HG03521 (cell line): ENCODE results near the gene ACTG1.

Experiments
- ATAC-seq: cut with Tn5 transposase; IDR thresholded peaks from one replicate; pipeline ENCODE4 v1.9.1; 2021; ENCODE audit warnings: mild to moderate bottlenecking, moderate library complexity; ENCODE audit not compliant: unreplicated experiment

ACTG1 gene

DNA sequence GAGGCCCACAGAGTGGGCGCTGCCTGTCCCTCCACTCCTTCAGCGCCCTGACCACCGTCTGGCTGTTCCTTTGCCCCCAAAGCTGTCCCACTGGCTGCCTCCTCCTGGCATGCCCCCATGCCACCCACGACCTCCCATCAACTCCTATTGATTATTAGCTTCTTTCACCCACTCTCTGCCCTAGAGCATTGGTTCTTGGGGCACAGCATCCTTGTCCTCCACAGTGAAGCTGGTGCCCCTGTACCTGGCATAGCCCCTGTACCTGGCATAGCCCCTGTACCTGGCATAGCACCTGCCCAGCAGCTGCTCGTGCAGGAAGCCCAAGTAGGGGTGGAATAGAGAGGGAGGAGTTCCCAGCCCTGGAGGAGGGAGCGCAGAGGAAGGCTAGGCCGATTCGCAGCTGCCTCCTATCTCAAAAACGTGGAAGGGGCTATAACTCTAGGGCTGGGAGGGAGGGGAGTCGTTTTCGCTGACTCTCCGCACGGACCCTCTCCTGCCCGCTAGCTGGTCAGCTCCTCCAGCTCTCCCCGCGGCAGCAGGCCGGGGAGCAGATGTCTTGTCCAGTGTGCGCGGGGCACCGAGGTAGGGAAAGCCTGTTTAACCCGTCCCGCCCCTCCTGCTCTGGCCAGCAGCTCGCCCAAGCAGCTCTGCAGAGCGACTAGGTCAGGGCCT lies 5.7 kb upstream of the ACTG1 start:
- no peak for ATAC-seq

DNA sequence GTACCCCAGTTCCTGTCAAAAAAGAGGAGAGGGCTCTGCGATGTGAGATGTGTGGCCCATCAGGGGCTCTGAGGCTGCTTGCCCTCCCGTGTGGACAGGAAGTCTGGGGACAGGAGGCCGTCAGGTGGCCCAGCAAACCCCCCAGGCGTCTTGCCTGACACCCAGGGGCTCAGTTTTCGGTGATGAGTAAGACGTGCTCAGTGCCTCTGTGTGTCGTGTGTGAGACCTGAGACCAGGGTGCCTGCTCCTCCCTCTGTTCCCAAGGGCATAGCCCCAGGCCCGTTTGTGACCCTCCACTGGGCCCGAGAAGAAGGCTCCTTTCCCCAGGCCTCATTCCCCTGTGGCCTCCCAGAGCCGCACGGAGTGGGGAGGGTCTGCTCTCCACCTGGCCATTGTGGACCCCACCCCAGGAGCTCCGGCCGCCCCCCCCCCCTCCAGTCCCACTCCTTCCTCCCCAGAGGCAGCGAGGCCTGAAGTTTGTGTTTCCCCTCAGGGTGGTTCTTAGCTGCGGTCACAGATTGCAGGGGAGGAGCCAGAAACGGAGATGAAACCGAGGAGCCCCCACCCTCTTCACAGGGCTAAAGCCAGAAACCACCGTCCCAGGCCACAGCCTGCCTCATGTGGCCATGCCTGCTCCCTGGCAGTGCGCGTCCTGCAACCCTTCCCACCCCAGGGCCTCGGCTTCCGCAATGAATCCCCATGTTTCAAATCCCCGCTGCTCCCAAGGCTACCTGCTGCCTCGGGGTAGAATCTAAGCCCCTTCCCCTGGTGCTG lies 4.9 kb upstream of the ACTG1 start:
- ATAC-seq, result no peak

DNA sequence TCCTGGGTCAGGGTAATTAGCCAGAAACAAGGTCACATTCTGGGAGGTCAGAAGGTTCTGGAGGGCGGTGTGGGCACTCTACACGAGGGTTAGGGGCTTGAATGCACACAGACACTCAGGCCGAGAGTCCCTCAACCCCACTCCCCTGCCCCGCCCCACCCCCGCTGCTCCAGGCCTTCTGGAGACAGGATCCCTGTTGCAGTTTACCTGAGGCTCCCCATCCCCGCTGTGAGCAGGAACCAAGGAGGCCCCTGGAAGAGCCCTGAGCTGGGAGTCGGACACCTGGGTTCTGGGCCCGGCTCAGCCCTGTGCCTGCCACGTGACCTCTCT lies 4.4 kb upstream of the ACTG1 start:
- no peak for ATAC-seq

DNA sequence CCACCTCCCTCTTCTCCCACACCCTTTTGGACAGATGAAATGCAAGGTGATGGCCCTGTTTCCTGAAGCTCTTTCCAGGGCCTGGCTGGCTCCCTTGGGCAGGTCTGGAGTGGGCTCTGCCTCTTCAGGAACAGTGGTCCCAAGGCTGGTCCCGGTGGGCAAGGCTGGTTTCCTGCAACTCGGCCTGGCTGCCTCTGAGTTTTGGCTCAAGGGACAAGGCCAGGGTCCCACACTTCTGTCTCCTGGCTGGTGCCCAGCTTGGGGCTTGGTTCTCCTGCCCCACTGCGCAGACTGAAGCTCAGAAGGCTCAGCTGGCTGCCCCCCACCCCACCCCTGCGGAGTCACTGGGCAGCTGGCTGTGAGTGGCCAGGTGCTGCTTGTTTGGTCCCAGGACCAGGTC lies 3.8 kb upstream of the ACTG1 start:
- ATAC-seq, result no peak

DNA sequence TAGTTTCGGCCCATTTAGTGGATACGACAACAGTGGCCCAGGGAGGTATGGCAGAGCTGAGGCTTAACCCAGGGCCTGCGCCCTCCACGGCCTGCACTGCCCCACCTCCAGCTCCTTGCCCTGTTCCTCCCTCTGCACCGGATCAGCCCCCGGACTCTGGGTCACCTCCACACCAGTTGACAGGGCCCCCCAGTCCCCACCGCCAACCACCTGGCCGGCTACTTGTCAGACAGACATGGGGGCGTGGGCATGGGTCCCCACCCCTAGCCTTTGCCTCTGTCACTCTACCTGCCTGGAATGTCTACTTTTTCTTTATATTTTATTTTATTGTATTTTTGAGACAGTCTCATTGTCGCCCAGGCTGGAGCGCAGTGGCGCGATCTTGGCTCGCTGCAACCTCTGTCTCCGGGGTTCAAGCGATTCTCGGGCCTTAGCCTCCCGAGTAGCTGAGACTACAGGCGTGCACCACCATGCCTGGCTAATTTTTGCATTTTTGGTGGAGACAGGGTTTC lies 3.0 kb upstream of the ACTG1 start:
- no peak for ATAC-seq

DNA sequence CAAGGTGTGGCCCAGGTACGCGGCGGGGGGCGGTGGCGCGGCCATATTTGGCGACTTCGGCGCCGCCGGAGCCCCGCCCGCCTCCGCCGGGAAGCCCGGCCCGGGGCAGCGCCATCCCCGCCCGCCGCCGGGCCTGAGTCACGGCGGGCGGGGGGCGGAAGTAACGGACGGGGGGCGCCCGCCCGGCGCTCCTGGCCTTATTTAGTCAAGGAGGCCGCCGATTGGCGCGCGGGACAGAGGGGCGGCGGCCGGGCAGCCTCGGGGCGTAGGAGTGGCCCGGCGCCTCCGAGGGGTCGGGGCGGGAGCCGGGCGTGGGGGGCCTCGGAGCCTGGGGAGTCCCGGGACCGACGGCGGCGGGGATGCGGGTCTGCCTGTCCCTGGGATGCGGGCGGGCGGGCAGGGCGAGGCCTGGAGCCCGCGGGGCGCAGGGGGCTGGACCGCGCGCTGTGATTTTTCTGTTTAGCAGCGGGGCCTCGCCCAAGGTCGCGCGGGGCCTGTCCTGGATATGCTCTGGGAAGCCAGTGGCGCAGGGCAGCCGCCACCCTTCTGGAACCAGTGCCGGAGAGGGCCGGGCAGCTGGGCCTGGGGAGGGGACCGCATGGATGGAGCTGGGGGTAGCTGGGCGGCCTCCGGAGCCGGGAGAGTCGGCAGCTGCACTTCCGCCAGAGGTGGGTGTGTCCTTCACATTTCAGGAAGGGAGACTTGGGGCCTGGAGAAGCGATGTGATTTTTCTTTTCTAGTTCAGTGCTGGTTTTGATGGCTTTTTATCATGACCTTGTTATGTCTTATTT lies 2.3 kb upstream of the ACTG1 start:
- peak; percentile 21 for ATAC-seq

DNA sequence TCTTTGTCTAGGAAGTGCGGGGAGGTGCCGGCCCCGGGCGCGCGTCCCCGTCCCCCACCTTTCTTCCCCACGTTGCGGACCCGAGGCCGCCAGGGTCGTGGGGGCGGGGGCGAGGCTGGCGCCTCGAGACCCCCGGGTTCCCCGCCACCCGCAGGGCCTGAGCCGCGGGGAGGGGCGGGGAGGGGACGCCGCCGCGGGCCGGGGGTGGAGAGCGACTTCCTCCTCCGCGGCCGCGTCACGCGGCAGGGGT lies 1.8 kb upstream of the ACTG1 start:
- ATAC-seq, result no peak

DNA sequence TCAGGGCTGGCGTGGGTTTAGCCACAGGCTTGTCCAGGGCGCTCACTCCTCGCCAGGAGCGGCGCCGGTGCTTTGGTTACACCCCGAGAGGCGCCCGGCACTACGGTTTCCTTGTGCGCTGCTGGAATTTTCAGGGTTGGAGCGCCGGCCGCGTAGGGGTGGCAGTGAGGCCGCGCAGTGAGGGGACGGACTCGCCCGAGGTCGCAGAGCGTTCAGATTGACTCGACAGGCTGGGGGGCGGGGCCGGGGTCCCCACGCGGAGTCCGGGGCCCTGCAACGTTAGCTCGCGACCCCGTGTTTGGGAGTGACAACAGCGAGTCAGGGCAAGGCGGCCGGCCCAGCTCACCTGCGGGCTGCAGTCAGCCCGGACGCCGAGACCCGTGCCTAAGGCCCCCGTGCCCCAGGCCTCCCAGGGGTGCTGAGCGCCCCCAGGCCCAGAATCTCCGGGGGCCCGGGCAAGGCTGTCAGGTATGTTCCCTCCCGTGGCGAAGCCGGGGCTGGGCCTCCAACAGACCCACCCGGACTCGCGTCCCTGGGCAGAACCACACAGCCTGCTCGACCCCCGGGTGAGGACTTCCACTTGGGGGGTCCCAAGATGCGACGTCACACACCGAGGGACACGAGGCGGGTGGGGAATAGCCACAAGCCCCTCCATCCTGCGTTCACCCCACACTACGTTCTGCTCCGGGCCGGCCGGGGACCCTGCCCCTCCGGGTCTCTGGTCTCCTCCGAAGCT lies 1.3 kb upstream of the ACTG1 start:
- ATAC-seq, result no peak

DNA sequence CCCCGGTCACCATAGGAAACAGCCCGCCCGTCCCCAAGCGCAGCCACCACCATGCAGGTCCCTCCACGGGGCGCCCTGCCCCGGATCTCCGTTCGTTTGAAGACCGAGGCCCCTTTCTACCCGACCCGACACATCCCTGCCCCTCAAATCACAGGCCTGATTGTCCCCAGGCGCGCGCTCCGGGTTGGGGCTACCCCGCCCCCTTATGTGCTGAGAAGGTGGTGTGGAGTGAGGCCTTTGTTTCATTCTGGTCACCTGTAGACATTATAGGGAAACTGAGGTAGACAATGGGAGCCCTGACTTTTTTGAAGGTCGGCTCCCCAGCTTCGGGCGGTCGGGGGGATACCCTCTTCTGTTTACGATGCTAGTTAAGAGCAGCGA lies 763 bp upstream of the ACTG1 start:
- ATAC-seq, result no peak

DNA sequence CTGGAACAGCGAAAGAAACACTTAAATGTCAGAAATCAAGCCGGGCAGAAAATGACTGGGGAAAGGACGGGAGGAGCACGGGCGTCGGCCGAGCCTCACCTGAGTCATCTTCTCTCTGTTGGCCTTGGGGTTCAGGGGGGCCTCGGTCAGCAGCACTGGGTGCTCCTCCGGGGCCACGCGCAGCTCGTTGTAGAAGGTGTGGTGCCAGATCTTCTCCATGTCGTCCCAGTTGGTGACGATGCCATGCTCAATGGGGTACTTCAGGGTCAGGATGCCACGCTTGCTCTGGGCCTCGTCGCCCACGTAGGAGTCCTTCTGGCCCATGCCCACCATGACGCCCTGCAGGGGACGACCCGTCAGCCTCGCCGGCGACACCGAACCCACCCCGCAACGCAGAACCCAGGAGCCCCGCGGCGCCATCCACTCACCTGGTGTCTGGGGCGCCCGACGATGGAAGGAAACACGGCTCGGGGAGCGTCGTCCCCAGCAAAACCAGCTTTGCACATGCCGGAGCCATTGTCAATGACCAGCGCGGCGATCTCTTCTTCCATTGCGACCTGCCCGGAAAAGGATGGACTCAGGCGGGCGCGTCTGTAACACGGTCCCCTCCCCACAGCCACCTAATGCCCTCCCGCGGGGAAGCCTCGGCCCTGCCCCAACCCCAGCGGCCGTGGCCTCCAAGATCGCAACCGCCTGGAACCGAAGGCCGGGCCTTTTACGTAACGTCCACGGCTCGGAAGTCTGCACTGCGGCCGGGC lies 616 bp downstream of the ACTG1 start:
- ATAC-seq, result no peak

DNA sequence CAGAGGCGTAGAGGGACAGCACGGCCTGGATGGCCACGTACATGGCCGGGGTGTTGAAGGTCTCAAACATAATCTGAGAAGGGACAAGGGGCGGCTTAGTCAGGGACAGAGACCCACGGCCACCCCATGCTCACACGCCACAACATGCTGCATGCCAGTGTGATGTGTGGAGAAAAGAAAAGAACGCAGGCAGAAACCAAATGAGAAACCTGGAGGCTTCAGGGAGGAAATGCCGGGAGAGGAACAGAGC lies 1.1 kb downstream of the ACTG1 start:
- no peak for ATAC-seq

DNA sequence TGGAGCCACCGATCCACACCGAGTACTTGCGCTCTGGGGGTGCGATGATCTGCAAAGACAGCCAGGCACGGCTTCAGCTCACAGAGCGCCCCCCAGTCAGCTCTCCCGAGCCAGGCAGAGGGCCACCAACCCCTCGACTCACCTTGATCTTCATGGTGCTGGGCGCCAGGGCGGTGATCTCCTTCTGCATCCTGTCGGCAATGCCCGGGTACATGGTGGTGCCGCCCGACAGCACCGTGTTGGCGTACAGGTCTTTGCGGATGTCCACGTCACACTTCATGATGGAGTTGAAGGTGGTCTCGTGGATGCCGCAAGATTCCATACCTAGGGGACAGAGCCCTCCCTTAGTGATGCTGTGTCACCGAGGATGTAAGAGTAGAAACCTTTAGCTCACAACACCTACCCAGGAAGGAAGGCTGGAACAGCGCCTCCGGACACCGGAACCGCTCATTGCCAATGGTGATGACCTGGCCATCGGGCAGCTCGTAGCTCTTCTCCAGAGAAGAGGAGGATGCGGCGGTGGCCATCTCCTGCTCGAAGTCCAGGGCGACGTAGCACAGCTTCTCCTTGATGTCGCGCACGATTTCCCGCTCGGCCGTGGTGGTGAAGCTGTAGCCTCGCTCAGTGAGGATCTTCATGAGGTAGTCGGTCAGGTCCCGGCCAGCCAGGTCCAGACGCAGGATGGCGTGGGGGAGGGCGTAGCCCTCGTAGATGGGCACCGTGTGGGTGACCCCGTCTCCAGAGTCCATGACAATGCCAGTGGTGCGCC lies 1.6 kb downstream of the ACTG1 start:
- no peak for ATAC-seq

DNA sequence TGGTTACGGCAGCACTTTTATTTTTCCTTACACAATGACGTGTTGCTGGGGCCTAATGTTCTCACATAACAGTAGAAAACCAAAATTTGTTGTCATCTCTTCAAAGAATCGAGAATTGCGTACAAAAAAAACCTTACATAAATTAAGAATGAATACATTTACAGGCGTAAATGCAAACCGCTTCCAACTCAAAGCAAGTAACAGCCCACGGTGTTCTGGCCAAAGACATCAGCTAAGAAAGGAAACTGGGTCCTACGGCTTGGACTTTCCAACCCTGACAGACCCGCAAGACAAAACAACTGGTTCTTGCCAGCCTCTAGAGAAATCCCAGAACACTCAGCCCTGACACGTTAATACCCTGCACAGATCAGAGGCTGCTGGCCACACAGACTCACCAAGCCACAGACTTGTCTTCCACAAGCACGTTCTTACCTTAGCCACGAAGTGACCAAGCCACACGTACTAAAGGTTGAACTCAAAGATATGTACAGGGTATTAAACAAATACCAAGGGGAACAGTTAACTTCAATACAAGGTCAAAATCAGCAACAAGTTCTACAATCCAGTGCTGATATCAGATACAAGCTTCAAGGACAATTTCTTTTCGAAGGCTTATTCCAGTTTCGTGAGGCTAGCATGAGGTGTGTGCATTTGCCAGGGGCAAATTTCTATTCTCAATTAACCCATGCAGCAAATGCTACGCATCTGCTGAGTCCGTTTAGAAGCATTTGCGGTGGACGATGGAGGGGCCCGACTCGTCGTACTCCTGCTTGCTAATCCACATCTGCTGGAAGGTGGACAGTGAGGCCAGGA lies 2.4 kb downstream of the ACTG1 start:
- no peak for ATAC-seq

DNA sequence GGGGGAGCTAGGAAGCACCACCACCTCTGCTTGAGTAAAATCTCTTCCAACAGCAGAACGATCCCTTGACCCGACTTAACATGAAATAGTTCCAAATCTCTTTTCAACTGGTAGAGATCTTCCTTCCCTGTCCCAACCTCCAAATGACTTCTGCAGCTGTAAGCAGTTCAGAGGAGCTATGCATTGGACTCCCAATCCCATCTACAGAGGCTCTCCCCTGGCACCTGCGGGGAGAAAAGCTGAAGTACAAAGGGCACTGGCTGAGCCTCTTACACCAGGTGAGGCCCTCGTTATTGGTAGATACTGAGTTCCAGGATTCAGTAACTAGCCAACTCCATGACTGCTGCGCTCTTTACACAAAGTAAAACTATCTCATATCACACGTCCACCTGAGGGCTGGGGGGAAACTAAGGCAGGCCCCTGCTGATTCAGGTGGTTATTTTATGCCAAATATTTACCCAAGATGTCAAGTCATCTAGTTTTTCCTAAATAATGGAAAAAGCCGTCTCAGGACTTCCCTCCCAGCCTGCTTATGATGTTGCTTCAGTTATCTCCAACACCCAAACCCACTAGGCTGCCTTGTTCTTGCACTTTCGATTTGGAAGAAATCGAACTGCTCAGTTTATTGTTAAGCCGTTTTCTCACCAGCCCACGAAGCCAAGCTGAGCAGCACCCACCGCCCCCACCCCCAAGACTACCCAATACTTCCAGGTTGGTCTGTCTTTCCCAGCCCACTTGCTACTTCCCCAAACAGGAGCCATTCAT lies 3.2 kb downstream of the ACTG1 start:
- no peak for ATAC-seq

DNA sequence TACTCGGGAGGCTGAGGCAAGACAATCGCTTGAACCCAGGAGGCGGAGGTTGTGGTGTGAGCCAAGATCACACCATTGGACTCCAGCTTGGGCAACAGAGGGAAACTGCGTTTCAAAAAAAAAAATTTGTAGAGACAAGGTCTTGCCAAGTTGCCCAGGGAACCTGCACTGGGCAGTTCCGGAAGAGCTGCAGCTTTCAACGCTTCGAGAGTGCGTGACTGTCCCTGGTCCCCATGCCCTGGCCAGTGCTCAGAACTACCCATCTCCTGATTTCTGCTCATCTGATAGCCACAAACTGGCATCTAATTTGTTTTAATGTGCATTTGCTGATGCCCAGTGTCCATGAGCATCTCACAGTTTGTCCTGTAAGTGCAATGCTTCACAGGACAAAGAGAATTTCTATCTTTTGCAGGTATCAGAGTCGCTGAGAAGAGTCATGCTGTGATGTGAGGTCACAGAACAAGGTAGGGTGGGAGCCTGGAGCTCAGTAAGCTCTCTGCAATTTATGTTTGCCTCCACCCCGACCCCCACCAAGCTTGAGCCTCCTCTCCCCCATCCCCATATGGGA lies 3.9 kb downstream of the ACTG1 start:
- ATAC-seq, result no peak

DNA sequence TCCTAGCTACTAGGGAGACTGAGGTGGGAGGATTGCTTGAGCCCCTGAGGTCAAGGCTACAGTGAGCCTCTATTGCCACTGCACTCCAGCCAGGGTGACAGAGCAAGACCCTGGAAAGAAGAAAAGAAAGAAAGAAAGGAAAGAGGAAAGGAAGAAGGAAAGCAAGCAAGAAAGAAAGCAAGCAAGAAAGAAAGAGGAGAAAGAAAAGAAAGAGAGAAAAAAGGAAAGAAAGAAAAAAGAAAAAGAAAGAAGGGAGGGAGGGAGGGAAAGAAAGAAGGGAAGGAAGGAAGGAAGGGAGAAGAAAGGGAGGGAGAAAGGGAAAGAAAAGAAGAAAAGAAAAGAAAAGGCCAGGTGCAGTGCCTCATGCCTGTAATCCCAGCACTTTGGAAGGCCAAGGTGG lies 9.0 kb downstream of the ACTG1 start:
- ATAC-seq, result no peak

DNA sequence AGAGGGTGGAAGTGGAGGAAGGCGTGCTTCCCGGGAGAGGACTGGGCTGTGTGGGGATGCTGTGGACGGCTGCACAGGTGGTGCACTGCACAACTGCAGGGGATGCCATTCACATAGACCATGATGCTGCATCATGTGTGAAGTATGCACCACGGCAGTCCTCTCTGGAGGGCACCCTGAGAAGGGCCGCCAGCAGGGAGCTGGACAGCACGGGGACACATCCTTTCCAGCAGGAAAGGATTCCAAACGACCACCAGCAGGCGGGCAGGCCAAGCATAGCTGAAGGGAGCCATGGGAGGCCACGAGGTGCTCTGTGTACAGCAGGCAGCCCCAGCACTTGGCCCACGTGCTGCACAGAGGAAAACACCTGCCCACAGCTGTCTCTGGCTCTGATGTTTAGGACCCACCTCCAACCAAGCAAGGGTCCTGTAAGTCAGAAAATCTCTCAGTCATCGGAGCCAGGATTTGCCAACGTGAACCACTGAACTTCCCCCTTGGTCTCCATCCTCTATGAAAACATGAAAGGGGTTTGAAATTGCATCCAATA lies 10.1 kb downstream of the ACTG1 start:
- no peak for ATAC-seq

DNA sequence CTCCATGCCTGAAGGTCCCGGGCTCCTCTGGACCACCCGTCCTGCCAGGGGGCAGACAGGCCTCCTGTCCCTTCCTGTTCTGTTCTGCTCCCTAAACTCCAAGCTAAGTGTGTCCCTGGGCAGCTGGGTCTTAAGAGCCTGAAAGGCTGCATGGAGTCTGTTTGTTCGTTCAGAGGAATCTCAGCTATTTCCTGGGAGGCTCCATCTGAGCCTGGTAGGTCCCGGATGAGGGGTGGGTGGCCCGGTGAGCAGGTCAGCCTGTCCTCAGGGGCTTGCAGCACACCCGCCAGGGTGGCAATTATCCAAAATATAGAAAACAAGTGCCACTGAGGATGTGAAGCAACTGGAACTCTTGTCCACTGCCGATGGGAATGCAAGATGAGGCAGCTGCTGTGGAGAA lies 12.6 kb downstream of the ACTG1 start:
- no peak for ATAC-seq
